HFF-Myc (cell line): ENCODE measurements around the gene IGFALS.

Experiments
- DNase-seq: peaks from one replicate; pipeline ENCODE4 v3.0.0-alpha.2; 2011; ENCODE audit warnings: low read depth; ENCODE audit errors: extremely low read depth
- H3K4me3 ChIP-seq: replicated peaks from 2 replicates; pipeline ENCODE4 v1.5.1; 2011; ENCODE audit warnings: low read depth, mild to moderate bottlenecking, control low read depth, low read length
- CTCF ChIP-seq: IDR thresholded peaks from 2 replicates; pipeline ENCODE4 v1.5.1; 2012; ENCODE audit warnings: mild to moderate bottlenecking, low read depth, low read length, control low read depth; ENCODE audit errors: missing control alignments

Gene IGFALS

GRCh38 chr16:1788708-1789100 lies 4.8 kb downstream of the IGFALS start:
- no peak for TF ChIP-seq CTCF
- no peak overlapping the region for H3K4me3 ChIP-seq
- DNase-seq, result no peak

- no peak overlapping the region for H3K4me3 ChIP-seq
- no peak for DNase-seq
- TF ChIP-seq CTCF, result no peak
Measured at GRCh38 chr16:1788095-1788707, 5.3 kb downstream of the IGFALS start.

GRCh38 chr16:1787322-1788094 lies 6.0 kb downstream of the IGFALS start:
- DNase-seq, result no peak
- no peak overlapping the region for H3K4me3 ChIP-seq
- no peak for TF ChIP-seq CTCF

- DNase-seq, result no peak
- no peak for TF ChIP-seq CTCF
- H3K4me3 ChIP-seq, result no peak overlapping the region
Measured at GRCh38 chr16:1787056-1787321, 6.5 kb downstream of the IGFALS start.

- DNase-seq, result no peak
- no peak for TF ChIP-seq CTCF
- H3K4me3 ChIP-seq, result no peak overlapping the region
Measured at GRCh38 chr16:1786242-1787055, 7.1 kb downstream of the IGFALS start.

- H3K4me3 ChIP-seq, result no peak overlapping the region
- DNase-seq, result no peak
- TF ChIP-seq CTCF, result no peak
Measured at GRCh38 chr16:1785846-1786170, 7.7 kb downstream of the IGFALS start.
